GM12864 (cell line): ENCODE data around the gene FBXO11.

Source experiments
- DNase-seq: peaks from one replicate; pipeline ENCODE4 v3.0.0-alpha.2; 2011; ENCODE audit warnings: low read depth
- H3K4me3 ChIP-seq: 2 replicates; pipeline ENCODE4 v1.5.1; 2011; ENCODE audit warnings: mild to moderate bottlenecking, low read depth, low read length, control low read depth
- TF ChIP-seq, protein P1 (sequence below): IDR thresholded peaks from 2 replicates; pipeline ENCODE4 v1.5.1; 2011; ENCODE audit warnings: low read depth, mild to moderate bottlenecking, moderate library complexity, low read length, control low read depth, inconsistent platforms; ENCODE audit errors: missing control alignments

The FBXO11 gene

GRCh38 chr2:47896450-47896968 is 9.8 kb downstream of the FBXO11 start:
- DNase-seq = no peak
- TF ChIP-seq, protein P1, sequence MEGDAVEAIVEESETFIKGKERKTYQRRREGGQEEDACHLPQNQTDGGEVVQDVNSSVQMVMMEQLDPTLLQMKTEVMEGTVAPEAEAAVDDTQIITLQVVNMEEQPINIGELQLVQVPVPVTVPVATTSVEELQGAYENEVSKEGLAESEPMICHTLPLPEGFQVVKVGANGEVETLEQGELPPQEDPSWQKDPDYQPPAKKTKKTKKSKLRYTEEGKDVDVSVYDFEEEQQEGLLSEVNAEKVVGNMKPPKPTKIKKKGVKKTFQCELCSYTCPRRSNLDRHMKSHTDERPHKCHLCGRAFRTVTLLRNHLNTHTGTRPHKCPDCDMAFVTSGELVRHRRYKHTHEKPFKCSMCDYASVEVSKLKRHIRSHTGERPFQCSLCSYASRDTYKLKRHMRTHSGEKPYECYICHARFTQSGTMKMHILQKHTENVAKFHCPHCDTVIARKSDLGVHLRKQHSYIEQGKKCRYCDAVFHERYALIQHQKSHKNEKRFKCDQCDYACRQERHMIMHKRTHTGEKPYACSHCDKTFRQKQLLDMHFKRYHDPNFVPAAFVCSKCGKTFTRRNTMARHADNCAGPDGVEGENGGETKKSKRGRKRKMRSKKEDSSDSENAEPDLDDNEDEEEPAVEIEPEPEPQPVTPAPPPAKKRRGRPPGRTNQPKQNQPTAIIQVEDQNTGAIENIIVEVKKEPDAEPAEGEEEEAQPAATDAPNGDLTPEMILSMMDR = no peak
- H3K4me3 ChIP-seq = no peak overlapping the region

- H3K4me3 ChIP-seq = no peak overlapping the region
- TF ChIP-seq, protein P1 = no peak
- no peak for DNase-seq
Observed at GRCh38 chr2:47893771-47894170, 12.5 kb downstream of the FBXO11 start.

DNA sequence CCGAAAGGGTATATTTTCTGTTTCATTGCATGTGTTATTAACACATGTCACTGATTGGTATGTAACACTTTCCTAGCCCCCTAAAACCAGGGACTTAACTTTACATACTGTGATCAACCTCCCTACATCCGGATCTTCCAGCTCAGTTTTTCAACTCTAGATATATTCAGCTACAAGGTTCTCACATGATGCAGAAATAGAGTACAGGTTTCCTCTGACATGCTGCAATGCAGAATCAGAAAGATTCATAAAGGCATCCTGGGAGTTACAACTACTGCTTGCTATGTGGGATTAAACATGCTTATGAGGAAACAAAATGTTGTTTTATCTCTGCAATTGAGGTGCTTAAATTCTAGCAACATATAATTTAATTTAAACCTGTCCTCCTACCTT is 14.0 kb downstream of the FBXO11 start:
- H3K4me3 ChIP-seq = no peak overlapping the region
- DNase-seq = no peak
- TF ChIP-seq, protein P1 = no peak

GRCh38 chr2:47891369-47892337 is 14.6 kb downstream of the FBXO11 start:
- TF ChIP-seq, protein P1 = no peak
- DNase-seq = no peak
- H3K4me3 ChIP-seq = no peak overlapping the region

DNA sequence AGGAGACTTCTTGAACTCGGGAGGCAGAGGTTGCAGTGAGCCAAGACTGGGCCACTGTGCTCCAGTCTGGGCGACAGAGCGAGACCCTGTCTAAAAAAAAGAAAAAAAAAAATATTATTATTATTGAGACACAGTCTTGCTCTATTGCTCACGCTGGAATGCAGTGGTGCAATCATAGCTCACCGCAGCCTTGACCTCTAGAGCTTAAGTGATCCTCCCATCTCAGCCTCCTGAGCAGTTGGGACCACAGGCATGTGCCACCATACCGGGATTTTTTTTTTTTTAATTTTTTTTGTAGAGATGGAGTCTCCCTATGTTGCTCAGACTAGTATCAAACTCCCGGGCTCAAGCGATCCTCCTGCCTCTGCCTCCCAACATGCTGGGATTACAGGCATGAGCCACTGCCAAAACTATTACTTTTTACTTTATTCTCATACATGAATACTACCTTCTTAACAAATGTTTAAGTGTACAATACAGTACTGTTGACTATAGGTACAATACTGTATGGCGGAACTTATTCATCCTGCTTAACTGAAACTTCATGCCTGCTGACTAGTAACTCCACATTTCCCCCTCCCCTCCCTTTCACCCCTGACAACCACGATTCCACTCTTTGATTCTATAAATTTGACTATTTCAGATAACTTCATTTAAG is 15.5 kb downstream of the FBXO11 start:
- no peak for DNase-seq
- TF ChIP-seq, protein P1 = no peak

GRCh38 chr2:47888581-47889280 is 17.6 kb downstream of the FBXO11 start:
- no peak for DNase-seq
- TF ChIP-seq, protein P1 = no peak
- no peak overlapping the region for H3K4me3 ChIP-seq

More for the DNA sequence above, 15.5 kb downstream of the FBXO11 start:
- no peak overlapping the region for H3K4me3 ChIP-seq
